A549 (cell line): ENCODE results near the gene TAF15. TPM values are rescaled to one million over a fixed set of nuclear protein-coding genes. Genes with fewer than 3 reads are reported as not detected.
A peak's percentile ranks its signal among the peaks of the same experiment; 100 is the strongest.

Experiments
- ATAC-seq, 2 experiments: fragments of 200-7000 bp in 1 of 2; fragments of >200 bp in 1 of 2; cut with Nextera tagmentation in 1 of 2; cut with Tn5 transposase in 1 of 2; 3 replicates each; pipeline versions ENCODE4 v1.8.0 to v1.9.1; 2018 to 2020; ENCODE audit warnings: mild to moderate bottlenecking in 1 of 2, moderate library complexity in 1 of 2
- CTCF ChIA-PET: fragments of 300-600 bp; sonication (Branson Sonifier 250); formaldehyde crosslinking; extraction: SDS; loops from one replicate; lab custom pipeline; 2021; ENCODE audit warnings: antibody characterized with exemption, inconsistent platforms; lab: Yijun Ruan, JAX
- POLR2A ChIA-PET: fragments of 350-600 bp; formaldehyde crosslinking; extraction: SDS; loops from one replicate; lab custom pipeline; 2021; ENCODE audit warnings: antibody characterized with exemption, inconsistent platforms; lab: Yijun Ruan, JAX
- DNase-seq, 2 experiments: peaks; one replicate each; pipeline versions ENCODE4 v3.0.0 to v3.0.0-alpha.2; 2011 to 2016; ENCODE audit warnings: low read depth in 1 of 2, low spot score in 1 of 2
- FAIRE-seq: peaks from 2 replicates; lab custom pipeline; 2011; peaks lifted over from hg19 to GRCh38; lab: Jason Lieb, UNC
- H3K27ac ChIP-seq, 2 experiments: fragments of >200 bp; sonication (Bioruptor Twin); formaldehyde crosslinking; 3 replicates each; pipeline ENCODE4 v1.5.1; 2016 to 2017
- H3K4me1 ChIP-seq: fragments of >200 bp; sonication (Bioruptor Twin); formaldehyde crosslinking; 3 replicates; pipeline ENCODE4 v1.6.1; 2016
- H3K4me2 ChIP-seq: fragments of >200 bp; sonication (Bioruptor Twin); formaldehyde crosslinking; 3 replicates; pipeline ENCODE4 v1.6.1; 2016
- H3K4me3 ChIP-seq: fragments of >200 bp; sonication (Bioruptor Twin); formaldehyde crosslinking; 3 replicates; pipeline ENCODE4 v1.5.1; 2016
- H3K9me3 ChIP-seq: fragments of >200 bp; sonication (Bioruptor Twin); formaldehyde crosslinking; 3 replicates; pipeline ENCODE4 v1.6.1; 2016
- CEBPB ChIP-seq, 2 experiments: fragments of >200 bp in 1 of 2; sonication (Bioruptor Twin) in 1 of 2; formaldehyde crosslinking in 1 of 2; IDR thresholded peaks; 2 replicates each; pipeline ENCODE4 v1.6.1; 2012 to 2016
- CHD4 ChIP-seq: fragments of 200-600 bp; sonication (generic); IDR thresholded peaks from 2 replicates; pipeline ENCODE4 v1.6.1; 2016; ENCODE audit warnings: antibody characterized with exemption, mild to moderate bottlenecking, borderline replicate concordance
- FOSL2 ChIP-seq, 2 experiments: fragments of 450-650 bp in 1 of 2; fragments of >200 bp in 1 of 2; sonication (Bioruptor Twin) in 1 of 2; formaldehyde crosslinking; IDR thresholded peaks; 2 replicates each; pipeline versions ENCODE4 v1.5.0 to v1.6.1; 2016 to 2020; ENCODE audit warnings: mild to moderate bottlenecking in 1 of 2, moderate library complexity in 1 of 2
- FOXS1 ChIP-seq: fragments of 250-450 bp; sonication (Bioruptor Pico); IDR thresholded peaks from 2 replicates; pipeline ENCODE4 v1.5.0; 2020; ENCODE audit warnings: mild to moderate bottlenecking, moderate library complexity
- HEYL ChIP-seq: fragments of 250-450 bp; sonication (Bioruptor Pico); IDR thresholded peaks from 2 replicates; pipeline ENCODE4 v1.8.0; 2021; ENCODE audit warnings: mild to moderate bottlenecking, moderate library complexity
- HOXA7 ChIP-seq: fragments of 250-450 bp; sonication (Bioruptor Pico); IDR thresholded peaks from 2 replicates; pipeline ENCODE4 v1.5.0; 2020; ENCODE audit warnings: mild to moderate bottlenecking, moderate library complexity
- HOXB13 ChIP-seq: fragments of 250-450 bp; sonication (Bioruptor Pico); IDR thresholded peaks from 2 replicates; pipeline ENCODE4 v1.5.0; 2020; ENCODE audit warnings: low read depth, mild to moderate bottlenecking, moderate library complexity
- HOXB5 ChIP-seq: fragments of 250-450 bp; sonication (Bioruptor Pico); IDR thresholded peaks from 2 replicates; pipeline ENCODE4 v1.5.0; 2020; ENCODE audit warnings: mild to moderate bottlenecking, moderate library complexity
- JUN ChIP-seq, 2 experiments: fragments of >200 bp; sonication (Bioruptor Twin); formaldehyde crosslinking; IDR thresholded peaks; 2 replicates in 1 of 2; 3 replicates in 1 of 2; pipeline ENCODE4 v1.6.1; 2016 to 2017
- KDM5A ChIP-seq: fragments of 200-600 bp; sonication (generic); IDR thresholded peaks from 2 replicates; pipeline ENCODE4 v1.6.1; 2016; ENCODE audit warnings: antibody characterized with exemption, mild to moderate bottlenecking
- POLR2A ChIP-seq: IDR thresholded peaks from 2 replicates; pipeline ENCODE4 v1.6.1; 2012; ENCODE audit warnings: mild to moderate bottlenecking, low read length
- POLR2AphosphoS2 ChIP-seq: conservative IDR thresholded peaks from 2 replicates; pipeline ENCODE4 v1.6.1; 2012; ENCODE audit warnings: low read length, improper control_type of control experiment, inconsistent platforms
- RARB ChIP-seq: fragments of 250-450 bp; sonication (Bioruptor Pico); IDR thresholded peaks from 2 replicates; pipeline ENCODE4 v1.8.0; 2021; ENCODE audit warnings: mild to moderate bottlenecking, moderate library complexity
- RFX5 ChIP-seq: fragments of 450-650 bp; IDR thresholded peaks from 2 replicates; pipeline ENCODE4 v1.7.1; 2014; ENCODE audit warnings: antibody characterized with exemption, mild to moderate bottlenecking, moderate library complexity
- RNF2 ChIP-seq: fragments of 200-600 bp; sonication (generic); IDR thresholded peaks from 2 replicates; pipeline ENCODE4 v1.6.1; 2016; ENCODE audit warnings: low read depth, mild to moderate bottlenecking, antibody characterized with exemption, moderate library complexity, borderline replicate concordance
- SREBF2 ChIP-seq: fragments of 450-650 bp; IDR thresholded peaks from 2 replicates; pipeline ENCODE4 v1.6.1; 2014; ENCODE audit warnings: mild to moderate bottlenecking, moderate library complexity
- TFCP2L1 ChIP-seq: fragments of 250-450 bp; sonication (Bioruptor Pico); IDR thresholded peaks from 2 replicates; pipeline ENCODE4 v1.5.0; 2021; ENCODE audit warnings: mild to moderate bottlenecking
- TP53 ChIP-seq: fragments of 250-450 bp; sonication (Bioruptor Pico); IDR thresholded peaks from 2 replicates; pipeline ENCODE4 v1.5.0; 2021; ENCODE audit warnings: mild to moderate bottlenecking, moderate library complexity
- WGBS: methylation state at CpG from one replicate; pipeline ENCODE4 v1.1.6; 2017; ENCODE audit errors: missing lambda C conversion rate; 5-methylcytosine and 5-hydroxymethylcytosine counted together
- polyA plus RNA-seq, 4 experiments: library from polyadenylated mRNA; depleted of rRNA in 3 of 4; stranded (reverse); fragments of >200 nt; fragmentation: RNase III in 1 of 4; extraction: RNeasy Plus Mini Kit Qiagen cat#74134 plus additional on column Dnase treatment in 1 of 4; gene quantifications; 2 replicates in 3 of 4; 3 replicates in 1 of 4; pipeline ENCODE4 v1.2.3, GENCODE V29; 2011 to 2017
- TF ChIP-seq, protein P1 (sequence below): fragments of 200-600 bp; sonication (generic); IDR thresholded peaks from 2 replicates; pipeline ENCODE4 v1.6.1; 2016; ENCODE audit warnings: antibody characterized with exemption, mild to moderate bottlenecking, moderate library complexity
- TF ChIP-seq, protein P2 (sequence below): IDR thresholded peaks from 2 replicates; pipeline ENCODE4 v1.6.1; 2012
- TF ChIP-seq, protein P3 (sequence below): fragments of 450-650 bp; IDR thresholded peaks from 2 replicates; pipeline ENCODE4 v1.6.1; 2014; ENCODE audit warnings: antibody characterized with exemption

The TAF15 gene
- polyA plus RNA-seq, 2 of the 4 experiments (the other 2 are of a cell fraction): 130 to 544 TPM

DNA sequence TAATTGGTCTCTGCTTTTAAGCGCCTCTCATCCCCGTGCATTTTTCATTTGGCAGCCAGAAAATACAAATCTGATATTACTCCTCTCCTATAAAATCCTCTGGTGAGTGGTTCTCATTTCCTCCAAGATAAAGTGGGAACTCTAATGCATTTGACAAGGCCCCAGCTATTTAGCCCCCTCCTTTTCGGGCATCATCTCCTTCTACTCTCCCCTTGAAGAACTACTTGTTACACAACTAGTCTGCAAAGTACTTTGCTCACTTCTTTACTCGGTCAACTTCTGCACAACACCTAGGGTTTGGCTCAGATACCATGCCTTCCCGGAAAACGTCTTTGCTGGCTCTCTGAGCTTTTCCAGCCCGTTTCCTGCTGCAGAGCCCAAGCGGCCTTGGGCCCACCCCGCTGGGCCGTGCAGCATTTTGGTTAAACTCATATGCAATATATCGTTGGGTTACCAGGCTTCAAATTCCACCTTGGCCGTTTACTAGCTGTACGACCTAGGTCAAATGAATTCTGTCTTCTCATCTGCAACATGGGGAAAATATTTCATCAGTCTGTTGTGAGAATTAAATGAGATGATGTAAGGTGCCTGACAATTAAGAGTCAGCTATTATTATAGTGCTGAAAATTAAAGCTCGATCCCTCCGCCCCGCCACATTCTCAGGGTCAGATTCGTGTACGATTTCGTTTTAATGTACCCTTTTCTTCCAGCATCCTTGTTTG lies 883 bp upstream of the TAF15 start:
- H3K4me1 ChIP-seq: peaks cover 36% of the 10 kb centered on the region
- H3K4me3 ChIP-seq: peak overlapping the region; percentile 58
- H3K4me2 ChIP-seq: peak overlapping the region; percentile 82
- DNase-seq (no peak), ATAC-seq (0 out of 6 replicates have a peak, but pooled peaks of 1 of the 2 experiments have one; percentile 1), FAIRE-seq (no peak)
- CTCF ChIA-PET: interaction anchor here (0.6 to 30.3 kb wide), 21 partner anchors 9 to 675 kb away, joined by 3 to 2039 read pairs (median 4); partner anchors contain the start of genes C17orf50, GAS2L2 and MMP28
- WGBS: 30% methylated on average over 19 of the region's 19 CpGs
- TF ChIP-seq CEBPB (IDR thresholded peaks at IDR 0.05): peak; percentile 27 to 49; a peak in 1 of 4 replicates
- TF ChIP-seq JUN (IDR thresholded peaks at IDR 0.05): no peak
- TF ChIP-seq TP53 (CRISPR knock-in tag): peak; percentile 16; the same call in 1 of the 2 replicates
- TF ChIP-seq RARB (CRISPR knock-in tag): 0 out of 2 replicates have a peak, but pooled peaks have one; percentile 28
- H3K9me3 ChIP-seq: no peaks in the 10 kb centered on the region
- peak overlapping the region; percentile 86 to 97 for H3K27ac ChIP-seq
- POLR2A ChIA-PET: interaction anchor here (0.5 to 3.9 kb wide), 31 partner anchors 9 to 745 kb away, joined by 3 to 156 read pairs (median 5); partner anchors contain the start of genes MYO19, PEX12 and PIGW

DNA sequence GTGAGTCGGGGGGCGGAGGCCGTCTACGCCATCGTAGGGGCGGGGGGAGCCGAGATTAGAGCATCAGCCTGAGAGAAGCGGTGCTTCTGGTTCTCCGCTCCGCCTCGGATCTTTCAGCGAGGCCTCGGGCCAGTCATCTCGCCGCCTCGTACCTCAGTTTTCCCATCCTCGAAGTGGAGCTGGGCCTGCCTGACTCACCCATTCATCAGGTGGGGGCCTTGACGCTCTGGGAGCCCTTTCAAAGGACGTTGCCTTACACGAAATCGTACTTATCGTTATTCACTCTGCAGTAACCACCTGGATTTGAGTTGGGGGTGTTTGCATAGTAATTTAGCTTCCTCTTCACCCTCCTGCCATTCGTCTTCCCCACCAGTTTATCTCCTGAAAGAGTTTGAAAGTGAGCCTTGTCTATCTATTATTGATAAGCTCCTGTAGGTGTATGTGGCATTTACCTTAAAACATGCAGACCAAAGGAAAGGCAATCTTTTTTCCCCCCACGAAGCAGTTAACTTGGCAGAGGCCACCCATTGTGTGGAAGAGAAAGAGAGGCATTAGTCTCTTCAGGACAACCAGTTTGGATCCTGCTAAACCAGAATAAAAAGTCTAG lies 674 bp downstream of the TAF15 start:
- POLR2A ChIA-PET: interaction anchor here (0.9 to 3.9 kb wide), 13 partner anchors 9 to 736 kb away, joined by 3 to 156 read pairs (median 6); partner anchors contain the start of genes MMP28, MYO19, PEX12 and PIGW
- Histone ChIP-seq H3K4me2 (peak overlapping the region; percentile 92), H3K4me3 (peak overlapping the region; percentile 58), H3K4me1 (peaks cover 30% of the 10 kb centered on the region), H3K9me3 (no peaks in the 10 kb centered on the region), H3K27ac (peak overlapping the region; percentile 86 to 97)
- CTCF ChIA-PET: interaction anchor here (1.1 to 30.3 kb wide), 8 partner anchors 10 to 197 kb away, joined by 3 to 2039 read pairs (median 8); partner anchors contain the start of genes C17orf50, GAS2L2 and MMP28
- under 1% methylated on average over 11 of the region's 24 CpGs for WGBS
- FAIRE-seq (no peak), DNase-seq (no peak), ATAC-seq (peak; percentile 17 to 30)
- 0 out of 2 replicates have a peak, but pooled peaks have one; percentile 2 for TF ChIP-seq KDM5A
- no peak for TF ChIP-seq FOSL2 (IDR thresholded peaks at IDR 0.05)
- peak; percentile 45; the same call in 1 of the 2 replicates for TF ChIP-seq FOSL2 (CRISPR knock-in tag; IDR thresholded peaks at IDR 0.05)
- TF ChIP-seq TFCP2L1: no peak

DNA sequence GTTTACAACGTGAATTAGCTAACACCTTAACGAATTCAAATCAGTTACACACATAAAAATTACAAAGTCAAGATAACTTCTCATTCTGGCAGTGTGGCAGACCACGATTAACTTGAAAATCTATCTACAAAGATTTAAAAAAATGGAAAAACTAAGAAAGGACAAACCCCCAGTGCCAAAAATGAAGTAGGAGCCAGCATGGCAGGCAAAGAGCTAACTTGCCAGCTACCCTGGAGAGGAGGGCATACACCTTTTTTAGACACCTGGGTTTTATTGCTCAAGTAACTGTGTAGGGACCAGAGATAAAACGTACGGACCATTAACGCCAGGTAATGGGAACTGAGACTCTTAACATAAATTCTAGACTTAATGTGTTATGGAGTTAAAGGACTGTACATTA lies 2.5 kb downstream of the TAF15 start:
- H3K9me3 ChIP-seq: no peaks in the 10 kb centered on the region
- peaks cover 43% of the 10 kb centered on the region for H3K4me1 ChIP-seq
- no peak for DNase-seq
- peak overlapping the region; percentile 92 for H3K4me2 ChIP-seq
- H3K4me3 ChIP-seq: no peak overlapping the region
- no peak for FAIRE-seq
- ChIA-PET POLR2A (no interaction called here), CTCF (interaction anchor here (0.6 to 30.3 kb wide), 5 partner anchors 16 to 823 kb away, joined by 3 to 2039 read pairs (median 4); partner anchors contain the start of genes C17orf50, GAS2L2 and MMP28)
- WGBS: 88% methylated on average over 6 of the region's 6 CpGs
- ATAC-seq: no peak
- TF ChIP-seq TP53 (CRISPR knock-in tag): 0 out of 2 replicates have a peak, but pooled peaks have one; percentile 40
- TF ChIP-seq HOXB13 (CRISPR knock-in tag): no peak
- no peak overlapping the region for H3K27ac ChIP-seq

DNA sequence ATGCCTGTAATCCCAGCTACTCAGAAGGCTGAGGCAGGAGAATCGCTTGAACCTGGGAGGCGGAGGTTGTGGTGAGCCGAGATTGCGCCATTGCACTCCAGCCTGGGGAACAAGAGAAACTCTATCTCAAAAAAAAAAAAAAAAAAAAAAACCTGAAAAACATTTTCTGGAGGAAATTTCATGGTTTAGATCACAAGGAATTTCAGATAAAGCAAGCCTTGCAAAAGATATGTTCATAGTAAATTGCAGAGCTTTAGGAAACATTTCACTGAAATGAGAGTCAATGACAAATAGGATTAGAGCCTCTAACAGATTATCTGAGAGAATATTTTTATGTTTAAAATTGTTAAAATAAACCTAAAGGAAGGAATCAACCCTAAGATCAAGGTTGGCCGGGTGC lies 3.2 kb downstream of the TAF15 start:
- H3K4me3 ChIP-seq: no peak overlapping the region
- 96% methylated on average over 5 of the region's 5 CpGs for WGBS
- no peak for DNase-seq
- H3K4me1 ChIP-seq: peaks cover 45% of the 10 kb centered on the region
- no peak overlapping the region for H3K4me2 ChIP-seq
- ChIA-PET CTCF (interaction anchor here (0.6 to 30.3 kb wide), 5 partner anchors 14 to 1691 kb away, joined by 3 to 2039 read pairs (median 4); partner anchors contain the start of genes C17orf50 and GAS2L2), POLR2A (interaction anchor here (0.6 to 1.9 kb wide), 2 partner anchors 49 to 90 kb away, joined by 9 to 13 read pairs; no protein-coding TSS in a partner anchor)
- no peak for FAIRE-seq
- no peak for ATAC-seq
- H3K27ac ChIP-seq: no peak overlapping the region
- no peaks in the 10 kb centered on the region for H3K9me3 ChIP-seq
- no peak for TF ChIP-seq HOXA7 (CRISPR knock-in tag)
- TF ChIP-seq, protein P1, sequence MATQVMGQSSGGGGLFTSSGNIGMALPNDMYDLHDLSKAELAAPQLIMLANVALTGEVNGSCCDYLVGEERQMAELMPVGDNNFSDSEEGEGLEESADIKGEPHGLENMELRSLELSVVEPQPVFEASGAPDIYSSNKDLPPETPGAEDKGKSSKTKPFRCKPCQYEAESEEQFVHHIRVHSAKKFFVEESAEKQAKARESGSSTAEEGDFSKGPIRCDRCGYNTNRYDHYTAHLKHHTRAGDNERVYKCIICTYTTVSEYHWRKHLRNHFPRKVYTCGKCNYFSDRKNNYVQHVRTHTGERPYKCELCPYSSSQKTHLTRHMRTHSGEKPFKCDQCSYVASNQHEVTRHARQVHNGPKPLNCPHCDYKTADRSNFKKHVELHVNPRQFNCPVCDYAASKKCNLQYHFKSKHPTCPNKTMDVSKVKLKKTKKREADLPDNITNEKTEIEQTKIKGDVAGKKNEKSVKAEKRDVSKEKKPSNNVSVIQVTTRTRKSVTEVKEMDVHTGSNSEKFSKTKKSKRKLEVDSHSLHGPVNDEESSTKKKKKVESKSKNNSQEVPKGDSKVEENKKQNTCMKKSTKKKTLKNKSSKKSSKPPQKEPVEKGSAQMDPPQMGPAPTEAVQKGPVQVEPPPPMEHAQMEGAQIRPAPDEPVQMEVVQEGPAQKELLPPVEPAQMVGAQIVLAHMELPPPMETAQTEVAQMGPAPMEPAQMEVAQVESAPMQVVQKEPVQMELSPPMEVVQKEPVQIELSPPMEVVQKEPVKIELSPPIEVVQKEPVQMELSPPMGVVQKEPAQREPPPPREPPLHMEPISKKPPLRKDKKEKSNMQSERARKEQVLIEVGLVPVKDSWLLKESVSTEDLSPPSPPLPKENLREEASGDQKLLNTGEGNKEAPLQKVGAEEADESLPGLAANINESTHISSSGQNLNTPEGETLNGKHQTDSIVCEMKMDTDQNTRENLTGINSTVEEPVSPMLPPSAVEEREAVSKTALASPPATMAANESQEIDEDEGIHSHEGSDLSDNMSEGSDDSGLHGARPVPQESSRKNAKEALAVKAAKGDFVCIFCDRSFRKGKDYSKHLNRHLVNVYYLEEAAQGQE: no peak
- TF ChIP-seq, protein P2, sequence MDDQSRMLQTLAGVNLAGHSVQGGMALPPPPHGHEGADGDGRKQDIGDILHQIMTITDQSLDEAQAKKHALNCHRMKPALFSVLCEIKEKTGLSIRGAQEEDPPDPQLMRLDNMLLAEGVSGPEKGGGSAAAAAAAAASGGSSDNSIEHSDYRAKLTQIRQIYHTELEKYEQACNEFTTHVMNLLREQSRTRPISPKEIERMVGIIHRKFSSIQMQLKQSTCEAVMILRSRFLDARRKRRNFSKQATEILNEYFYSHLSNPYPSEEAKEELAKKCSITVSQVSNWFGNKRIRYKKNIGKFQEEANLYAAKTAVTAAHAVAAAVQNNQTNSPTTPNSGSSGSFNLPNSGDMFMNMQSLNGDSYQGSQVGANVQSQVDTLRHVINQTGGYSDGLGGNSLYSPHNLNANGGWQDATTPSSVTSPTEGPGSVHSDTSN: no peak
- TF ChIP-seq POLR2AphosphoS2: no peak
- TF ChIP-seq CHD4: no peak
- TF ChIP-seq HEYL (CRISPR knock-in tag): no peak
- no peak for TF ChIP-seq HOXB5
- no peak for TF ChIP-seq RFX5
- TF ChIP-seq FOXS1 (CRISPR knock-in tag): no peak
- TF ChIP-seq POLR2A: no peak
- TF ChIP-seq CEBPB (IDR thresholded peaks at IDR 0.05): no peak
- TF ChIP-seq HOXB13 (CRISPR knock-in tag): no peak
- TF ChIP-seq, protein P3, sequence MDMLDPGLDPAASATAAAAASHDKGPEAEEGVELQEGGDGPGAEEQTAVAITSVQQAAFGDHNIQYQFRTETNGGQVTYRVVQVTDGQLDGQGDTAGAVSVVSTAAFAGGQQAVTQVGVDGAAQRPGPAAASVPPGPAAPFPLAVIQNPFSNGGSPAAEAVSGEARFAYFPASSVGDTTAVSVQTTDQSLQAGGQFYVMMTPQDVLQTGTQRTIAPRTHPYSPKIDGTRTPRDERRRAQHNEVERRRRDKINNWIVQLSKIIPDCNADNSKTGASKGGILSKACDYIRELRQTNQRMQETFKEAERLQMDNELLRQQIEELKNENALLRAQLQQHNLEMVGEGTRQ: no peak
- TF ChIP-seq RNF2: no peak
- no peak for TF ChIP-seq SREBF2
